ENCODE data around the gene AGAP1. TPM values are rescaled to one million over a fixed set of nuclear protein-coding genes. Genes with fewer than 3 reads are reported as not detected.
A peak's percentile ranks its signal among the peaks of the same experiment; 100 is the strongest.

The AGAP1 gene
- total RNA-seq, 1 donor from 2014 or later: 39.0 TPM

- H3K4me1 Mint-ChIP-seq (ENCODE audit: low read depth): peaks cover 21% of the 10 kb centered on the region
- H3K27ac Mint-ChIP-seq (ENCODE audit: unreplicated experiment): no peak overlapping the region
- DNase-seq (ENCODE audit: low spot score): no peak
- H3K9me3 Mint-ChIP-seq (ENCODE audit: low read depth): no peaks in the 10 kb centered on the region
- no peak overlapping the region for H3K4me3 Mint-ChIP-seq (ENCODE audit: unreplicated experiment)
- no peaks in the 10 kb centered on the region for H3K36me3 Mint-ChIP-seq (ENCODE audit: low read depth)
- H3K27me3 Mint-ChIP-seq (ENCODE audit: low read depth): no peaks in the 10 kb centered on the region
- TF ChIP-seq CTCF (IDR thresholded peaks at IDR 0.05): no peak
Observed at GRCh38 chr2:235575904-235576303, 82.1 kb downstream of the AGAP1 start.

DNA sequence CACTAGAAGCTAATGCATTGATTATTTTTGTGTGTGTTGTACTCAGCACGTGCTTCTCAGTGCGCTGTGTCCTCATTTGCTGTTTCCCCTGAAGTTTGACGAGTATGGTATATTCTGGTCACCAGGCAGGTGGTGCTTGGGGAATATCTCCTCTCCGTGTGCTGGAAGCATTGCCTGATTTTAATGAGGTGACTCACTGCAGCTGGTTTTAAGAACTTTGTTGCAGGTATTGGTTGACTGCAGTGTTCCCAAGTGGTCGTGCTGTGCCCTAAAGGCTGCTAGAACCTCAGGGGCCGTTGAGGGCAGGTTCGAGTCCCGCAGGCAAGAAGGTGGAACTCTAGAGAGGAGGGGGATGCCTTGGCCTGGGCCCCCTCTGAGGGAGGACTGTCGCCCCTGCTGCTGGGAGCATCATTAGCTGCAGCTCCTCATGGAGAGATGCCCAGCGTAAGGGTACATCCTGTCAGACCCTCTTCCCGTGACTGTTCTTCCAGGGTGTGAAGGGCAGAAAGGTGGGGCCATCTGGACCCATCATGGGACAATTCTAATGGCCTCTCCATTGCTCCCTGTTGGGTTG is 82.6 kb downstream of the AGAP1 start:
- TF ChIP-seq CTCF (IDR thresholded peaks at IDR 0.05): no peak
- no peak overlapping the region for H3K4me3 Mint-ChIP-seq (ENCODE audit: unreplicated experiment)
- H3K4me1 Mint-ChIP-seq (ENCODE audit: low read depth): peaks cover 22% of the 10 kb centered on the region
- no peak overlapping the region for H3K27ac Mint-ChIP-seq (ENCODE audit: unreplicated experiment)
- no peaks in the 10 kb centered on the region for H3K36me3 Mint-ChIP-seq (ENCODE audit: low read depth)
- no peak for DNase-seq (ENCODE audit: low spot score)
- H3K9me3 Mint-ChIP-seq (ENCODE audit: low read depth): no peaks in the 10 kb centered on the region
- H3K27me3 Mint-ChIP-seq (ENCODE audit: low read depth): no peaks in the 10 kb centered on the region

DNA sequence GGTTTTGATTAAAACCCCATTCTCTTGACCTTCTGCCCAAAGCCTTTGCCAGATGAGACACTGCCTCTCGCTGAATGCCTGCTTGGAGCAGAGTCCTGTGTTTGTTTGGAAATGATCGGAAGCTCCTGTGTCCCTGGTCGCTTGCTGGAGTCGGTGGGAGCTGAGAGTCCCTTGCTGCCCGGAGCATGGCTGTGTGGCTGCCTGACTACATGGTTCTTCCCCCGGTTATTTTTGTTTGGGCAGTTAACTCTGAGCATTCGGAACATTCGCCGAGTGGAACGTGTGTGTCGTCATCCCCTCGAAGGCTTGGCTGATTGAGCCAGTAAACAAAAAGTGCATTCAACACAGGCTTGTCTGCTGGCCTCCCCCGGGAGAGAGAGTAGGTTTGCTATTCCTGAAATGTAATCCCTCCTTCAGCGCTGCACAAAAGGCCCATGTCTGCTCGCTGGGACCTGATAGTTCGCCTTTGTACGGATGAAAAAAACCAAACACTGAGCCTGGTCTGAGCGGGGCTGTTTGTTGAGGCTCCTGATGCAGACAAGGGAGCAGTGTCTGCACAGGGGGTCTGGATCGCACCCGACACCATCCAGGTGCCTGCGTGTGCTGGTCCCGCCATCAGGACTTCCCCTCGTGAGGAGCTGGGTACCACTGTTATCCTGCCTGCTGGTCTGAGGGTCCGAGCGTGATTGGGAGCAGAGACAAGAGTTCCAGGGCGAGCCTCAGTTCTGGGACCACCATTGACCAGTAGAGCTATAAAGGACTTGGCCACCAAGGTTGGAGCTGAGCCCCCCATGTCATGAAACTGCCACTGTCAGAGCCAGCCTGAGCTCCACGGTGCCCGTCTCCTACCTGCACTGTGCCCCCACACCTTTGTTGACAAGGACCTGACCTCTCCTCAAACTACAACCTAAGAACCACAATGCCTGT is 83.8 kb downstream of the AGAP1 start:
- Mint-ChIP-seq H3K36me3 (ENCODE audit: low read depth) (no peaks in the 10 kb centered on the region), H3K4me3 (ENCODE audit: unreplicated experiment) (peak overlapping the region; percentile 17), H3K9me3 (ENCODE audit: low read depth) (no peaks in the 10 kb centered on the region), H3K27ac (ENCODE audit: unreplicated experiment) (no peak overlapping the region), H3K27me3 (ENCODE audit: low read depth) (no peaks in the 10 kb centered on the region), H3K4me1 (ENCODE audit: low read depth) (peaks cover 27% of the 10 kb centered on the region)
- no peak for TF ChIP-seq CTCF (IDR thresholded peaks at IDR 0.05)
- no peak for DNase-seq (ENCODE audit: low spot score)

- no peaks in the 10 kb centered on the region for H3K9me3 Mint-ChIP-seq (ENCODE audit: low read depth)
- H3K27ac Mint-ChIP-seq (ENCODE audit: unreplicated experiment): no peak overlapping the region
- H3K36me3 Mint-ChIP-seq (ENCODE audit: low read depth): no peaks in the 10 kb centered on the region
- peaks cover 18% of the 10 kb centered on the region for H3K4me1 Mint-ChIP-seq (ENCODE audit: low read depth)
- no peak for DNase-seq (ENCODE audit: low spot score)
- TF ChIP-seq CTCF (IDR thresholded peaks at IDR 0.05): no peak
- H3K27me3 Mint-ChIP-seq (ENCODE audit: low read depth): no peaks in the 10 kb centered on the region
- H3K4me3 Mint-ChIP-seq (ENCODE audit: unreplicated experiment): no peak overlapping the region
Observed at GRCh38 chr2:235579128-235579527, 85.3 kb downstream of the AGAP1 start.

GRCh38 chr2:235580426-235581157 is 86.7 kb downstream of the AGAP1 start:
- no peaks in the 10 kb centered on the region for H3K27me3 Mint-ChIP-seq (ENCODE audit: low read depth)
- no peak for DNase-seq (ENCODE audit: low spot score)
- no peak for TF ChIP-seq CTCF (IDR thresholded peaks at IDR 0.05)
- no peaks in the 10 kb centered on the region for H3K9me3 Mint-ChIP-seq (ENCODE audit: low read depth)
- H3K27ac Mint-ChIP-seq (ENCODE audit: unreplicated experiment): no peak overlapping the region
- H3K36me3 Mint-ChIP-seq (ENCODE audit: low read depth): no peaks in the 10 kb centered on the region
- H3K4me3 Mint-ChIP-seq (ENCODE audit: unreplicated experiment): no peak overlapping the region
- peaks cover 16% of the 10 kb centered on the region for H3K4me1 Mint-ChIP-seq (ENCODE audit: low read depth)
